BLaER1 treated with 17β-estradiol and CSF1 and Interleukin-3, amounts not matched to agents 10 nM and 100 nM (cell line): ENCODE results near the gene RGS8.
A peak's percentile ranks its signal among the peaks of the same experiment; 100 is the strongest.

ENCODE experiments used
- H3K27ac ChIP-seq, 11 experiments: shearing (Covaris generic); formaldehyde crosslinking; 2 replicates each; pipeline ENCODE4 v1.8.1; 2022
- H3K27me3 ChIP-seq, 11 experiments: shearing (Covaris generic); formaldehyde crosslinking; 2 replicates each; pipeline ENCODE4 v1.8.1; 2022
- H3K36me3 ChIP-seq, 11 experiments: shearing (Covaris generic); formaldehyde crosslinking; 2 replicates each; pipeline ENCODE4 v1.8.1; 2022
- H3K4me1 ChIP-seq, 10 experiments: shearing (Covaris generic); formaldehyde crosslinking; 2 replicates each; pipeline ENCODE4 v1.8.1; 2022
- H3K4me2 ChIP-seq, 11 experiments: shearing (Covaris generic); formaldehyde crosslinking; 2 replicates each; pipeline ENCODE4 v1.8.1; 2022
- H3K4me3 ChIP-seq, 10 experiments: shearing (Covaris generic); formaldehyde crosslinking; 2 replicates each; pipeline ENCODE4 v1.8.1; 2022
- H3K9ac ChIP-seq, 11 experiments: shearing (Covaris generic); formaldehyde crosslinking; 2 replicates each; pipeline ENCODE4 v1.8.1; 2022
- H3K9me3 ChIP-seq, 11 experiments: shearing (Covaris generic); formaldehyde crosslinking; replicated peaks in 1 of 11; 2 replicates each; pipeline ENCODE4 v1.8.1; 2022
- H4K20me1 ChIP-seq, 11 experiments: shearing (Covaris generic); formaldehyde crosslinking; 2 replicates each; pipeline ENCODE4 v1.8.1; 2022
- Cebpa-rat ChIP-seq, 11 experiments: shearing (Covaris generic); IDR thresholded peaks; 2 replicates each; pipeline ENCODE4 v1.8.1; 2022

RGS8 gene

DNA sequence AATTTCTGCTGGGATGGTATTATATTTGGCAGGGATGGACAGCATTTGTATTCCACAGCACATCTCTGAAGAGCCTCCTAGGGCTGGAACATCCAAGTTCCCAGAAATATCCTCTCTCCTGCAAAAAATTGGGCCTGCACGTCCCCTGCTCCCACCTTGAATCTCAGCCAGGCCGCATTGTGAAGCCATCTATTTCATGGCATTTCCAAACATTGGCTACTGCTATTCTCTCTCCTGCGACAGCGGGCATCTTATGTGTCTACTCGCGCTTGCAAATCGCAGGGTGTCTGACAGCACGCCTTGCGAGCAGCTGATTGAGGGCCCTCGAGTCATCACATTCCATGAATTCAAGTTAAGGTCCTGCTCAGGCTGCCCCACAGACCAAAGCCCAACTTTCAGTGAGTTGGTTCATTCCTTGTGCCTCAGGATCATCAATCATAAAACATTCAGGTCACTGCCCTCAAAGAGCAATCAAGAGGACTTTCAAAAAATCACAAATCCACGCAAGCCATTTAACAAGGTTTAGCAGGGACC lies 15.8 kb downstream of the RGS8 start:
- Histone ChIP-seq H3K9ac (no peak overlapping the region), H3K4me1 (peaks cover 0 to 7% (median 2%) of the 10 kb centered on the region in 10 experiments; a peak in 5 of 20 replicates), H3K27ac (no peak overlapping the region), H3K4me3 (no peak overlapping the region), H3K36me3 (no peaks in the 10 kb centered on the region), H3K27me3 (no peaks in the 10 kb centered on the region), H3K4me2 (no peak overlapping the region), H4K20me1 (no peaks in the 10 kb centered on the region), H3K9me3 (no peaks in the 10 kb centered on the region)
- TF ChIP-seq Cebpa-rat (IDR thresholded peaks at IDR 0.05): no peak

DNA sequence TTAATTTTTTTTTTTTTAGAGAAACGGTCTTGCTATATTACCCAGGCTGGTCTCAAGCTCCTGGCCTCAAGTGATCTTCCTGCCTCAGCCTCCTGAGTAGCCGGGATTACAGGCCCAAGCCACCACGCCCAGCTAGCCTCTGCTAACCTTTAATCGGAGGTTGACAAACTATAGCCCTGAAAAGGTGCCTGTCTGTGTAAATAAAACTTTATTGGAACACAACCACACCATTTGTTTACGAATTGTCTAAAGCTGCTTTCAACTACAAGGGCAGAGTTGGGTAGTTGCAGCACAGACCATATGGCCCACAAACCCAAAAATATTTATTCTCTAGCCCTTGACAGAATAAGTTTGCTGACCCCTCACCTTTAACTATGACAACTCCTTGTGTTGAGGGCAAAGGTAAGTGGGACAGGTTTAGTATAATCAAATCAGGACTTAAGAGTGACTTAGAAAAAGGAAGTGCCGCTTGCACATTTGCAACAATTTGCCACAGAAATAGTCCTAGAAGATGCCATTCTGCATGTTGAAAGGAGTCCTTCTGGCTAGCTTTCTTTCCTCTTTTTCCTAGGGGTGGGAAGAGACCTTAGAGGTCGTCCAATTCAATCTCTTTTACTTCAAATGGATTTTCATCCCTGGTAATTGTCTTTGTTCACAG lies 16.4 kb downstream of the RGS8 start:
- Histone ChIP-seq H3K9me3 (no peaks in the 10 kb centered on the region), H3K36me3 (no peaks in the 10 kb centered on the region), H3K9ac (no peak overlapping the region), H3K27ac (no peak overlapping the region), H3K27me3 (no peaks in the 10 kb centered on the region), H3K4me1 (peaks cover 0 to 7% (median 2%) of the 10 kb centered on the region in 10 experiments; a peak in 5 of 20 replicates), H3K4me2 (no peak overlapping the region), H3K4me3 (no peak overlapping the region), H4K20me1 (no peaks in the 10 kb centered on the region)
- TF ChIP-seq Cebpa-rat (IDR thresholded peaks at IDR 0.05): no peak

- no peak overlapping the region for H3K4me3 ChIP-seq
- peaks cover 0 to 12% (median 4%) of the 10 kb centered on the region in 10 experiments; a peak in 8 of 20 replicates for H3K4me1 ChIP-seq
- H3K9ac ChIP-seq: no peak overlapping the region
- no peaks in the 10 kb centered on the region for H4K20me1 ChIP-seq
- no peak overlapping the region for H3K4me2 ChIP-seq
- no peaks in the 10 kb centered on the region for H3K27me3 ChIP-seq
- TF ChIP-seq Cebpa-rat (IDR thresholded peaks at IDR 0.05): no peak
- H3K36me3 ChIP-seq: no peaks in the 10 kb centered on the region
- no peaks in the 10 kb centered on the region for H3K9me3 ChIP-seq
- no peak overlapping the region for H3K27ac ChIP-seq
Measured at GRCh38 chr1:182666706-182667105, 17.7 kb downstream of the RGS8 start.

GRCh38 chr1:182664296-182664695 lies 20.1 kb downstream of the RGS8 start:
- H4K20me1 ChIP-seq: no peaks in the 10 kb centered on the region
- no peak overlapping the region for H3K9ac ChIP-seq
- no peaks in the 10 kb centered on the region for H3K36me3 ChIP-seq
- H3K4me2 ChIP-seq: no peak overlapping the region
- no peaks in the 10 kb centered on the region for H3K9me3 ChIP-seq
- peaks cover 0 to 17% (median 0%) of the 10 kb centered on the region in 10 experiments; a peak in 4 of 20 replicates for H3K4me1 ChIP-seq
- no peak for TF ChIP-seq Cebpa-rat (IDR thresholded peaks at IDR 0.05)
- no peaks in the 10 kb centered on the region for H3K27me3 ChIP-seq
- no peak overlapping the region for H3K27ac ChIP-seq
- H3K4me3 ChIP-seq: no peak overlapping the region

GRCh38 chr1:182662956-182663355 lies 21.4 kb downstream of the RGS8 start:
- Histone ChIP-seq H3K4me1 (peaks cover 0 to 17% (median 0%) of the 10 kb centered on the region in 10 experiments; a peak in 4 of 20 replicates), H3K27ac (no peak overlapping the region), H3K36me3 (no peaks in the 10 kb centered on the region), H3K4me2 (no peak overlapping the region), H3K4me3 (no peak overlapping the region), H3K9me3 (no peaks in the 10 kb centered on the region), H3K9ac (no peak overlapping the region), H4K20me1 (no peaks in the 10 kb centered on the region), H3K27me3 (no peaks in the 10 kb centered on the region)
- TF ChIP-seq Cebpa-rat (IDR thresholded peaks at IDR 0.05): no peak

DNA sequence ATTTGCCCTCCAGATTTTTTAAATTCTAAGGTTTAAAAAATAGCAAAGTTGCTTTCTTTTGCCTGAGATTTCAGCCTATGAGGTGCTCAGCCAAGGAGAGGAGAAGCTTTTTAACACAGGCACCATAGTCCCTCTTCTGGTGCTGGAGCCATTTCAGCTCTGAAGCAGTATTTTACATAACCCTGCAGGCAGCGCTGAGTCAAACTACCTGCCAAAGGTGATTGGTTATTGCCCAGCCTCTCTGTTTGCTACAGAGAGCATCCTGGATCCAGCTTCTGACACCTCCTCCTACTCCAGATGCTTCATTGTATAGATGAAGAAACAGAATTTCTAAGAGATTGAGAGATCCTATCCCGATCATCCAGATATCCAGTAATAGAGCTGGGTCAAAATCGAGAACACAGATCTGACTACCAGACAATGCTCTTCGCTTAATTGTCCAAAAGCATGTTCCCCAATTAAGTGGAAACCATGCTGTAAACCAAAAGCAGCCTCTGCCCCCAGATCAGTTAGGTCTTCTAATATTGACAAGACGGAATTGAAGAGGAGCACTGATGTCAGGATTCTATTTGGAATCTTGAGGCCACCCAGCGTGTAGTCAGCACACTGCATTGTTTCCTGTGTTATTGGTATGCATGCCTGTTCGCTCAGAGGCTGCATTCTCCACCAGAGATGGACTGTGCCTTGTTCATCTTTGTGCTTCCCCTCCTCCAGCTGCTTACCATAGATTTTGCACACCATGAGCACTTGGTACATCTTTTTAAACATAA lies 22.1 kb downstream of the RGS8 start:
- Histone ChIP-seq H3K4me3 (no peak overlapping the region), H3K27ac (no peak overlapping the region; a peak in 1 of 22 replicates), H4K20me1 (no peaks in the 10 kb centered on the region), H3K4me1 (peaks cover 0 to 17% (median 0%) of the 10 kb centered on the region in 10 experiments; a peak in 4 of 20 replicates), H3K9me3 (no peaks in the 10 kb centered on the region), H3K9ac (no peak overlapping the region), H3K27me3 (no peaks in the 10 kb centered on the region), H3K36me3 (no peaks in the 10 kb centered on the region), H3K4me2 (peak overlapping the region in 2 of 11 experiments; percentile 28 to 46; a peak in 4 of 22 replicates)
- TF ChIP-seq Cebpa-rat (IDR thresholded peaks at IDR 0.05): no peak

DNA sequence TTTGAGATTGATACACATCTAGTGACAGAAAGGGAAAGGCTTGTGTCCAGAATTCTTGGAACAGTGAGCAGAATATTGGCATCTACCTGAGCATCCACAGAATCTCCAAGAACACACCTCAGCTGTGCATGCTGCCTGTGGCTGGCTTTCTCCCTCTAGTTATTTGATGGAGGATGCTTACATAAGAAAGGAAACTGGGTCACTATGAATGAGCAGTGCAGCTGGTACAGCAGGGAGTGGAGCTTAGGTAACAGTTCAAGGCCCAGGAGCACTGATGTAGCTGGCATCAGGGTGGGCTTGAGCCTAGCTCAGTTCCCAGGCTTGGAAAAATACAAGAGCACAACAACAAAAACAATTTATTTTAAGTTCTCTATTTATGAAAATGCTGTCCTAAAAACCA lies 26.3 kb downstream of the RGS8 start:
- Histone ChIP-seq H4K20me1 (no peaks in the 10 kb centered on the region), H3K9ac (no peak overlapping the region), H3K27me3 (no peaks in the 10 kb centered on the region), H3K4me2 (no peak overlapping the region), H3K9me3 (no peaks in the 10 kb centered on the region), H3K27ac (no peak overlapping the region), H3K4me3 (no peak overlapping the region), H3K4me1 (peaks cover 0 to 26% (median 2%) of the 10 kb centered on the region in 10 experiments; a peak in 8 of 20 replicates), H3K36me3 (no peaks in the 10 kb centered on the region)
- no peak for TF ChIP-seq Cebpa-rat (IDR thresholded peaks at IDR 0.05)

GRCh38 chr1:182656842-182657397 lies 27.5 kb downstream of the RGS8 start:
- Histone ChIP-seq H3K4me1 (peaks cover 0 to 30% (median 2%) of the 10 kb centered on the region in 10 experiments; a peak in 9 of 20 replicates), H3K9ac (no peak overlapping the region), H3K4me2 (no peak overlapping the region), H4K20me1 (no peaks in the 10 kb centered on the region), H3K9me3 (no peaks in the 10 kb centered on the region), H3K4me3 (no peak overlapping the region), H3K36me3 (no peaks in the 10 kb centered on the region), H3K27me3 (no peaks in the 10 kb centered on the region), H3K27ac (no peak overlapping the region)
- no peak for TF ChIP-seq Cebpa-rat (IDR thresholded peaks at IDR 0.05)

GRCh38 chr1:182653986-182654385 lies 30.4 kb downstream of the RGS8 start:
- Histone ChIP-seq H3K4me1 (peaks cover 0 to 23% (median 3%) of the 10 kb centered on the region in 10 experiments; a peak in 9 of 20 replicates), H3K4me2 (no peak overlapping the region), H3K4me3 (no peak overlapping the region), H3K36me3 (no peaks in the 10 kb centered on the region), H3K9me3 (no peaks in the 10 kb centered on the region), H3K9ac (no peak overlapping the region), H3K27me3 (no peaks in the 10 kb centered on the region), H3K27ac (no peak overlapping the region), H4K20me1 (no peaks in the 10 kb centered on the region)
- no peak for TF ChIP-seq Cebpa-rat (IDR thresholded peaks at IDR 0.05)
